Lung (tissue), 12 donors: Measurements from ENCODE around the gene KCNG2. TPM values are rescaled to one million over a fixed set of nuclear protein-coding genes. Genes with fewer than 3 reads are reported as not detected.

Experiments used
- ATAC-seq: fragments of 200-7000 bp; cut with Tn5 transposase; one replicate; pipeline ENCODE4 v1.9.1; 2020; ENCODE audit warnings: moderate number of reproducible peaks; ENCODE audit not compliant: insufficient read depth, low FRiP score
- DNase-seq, 3 donors: peaks; one replicate each; pipeline ENCODE4 v3.0.0-alpha.2; 2013 to 2017
- H3K27ac ChIP-seq, 2 donors: one replicate each; pipeline ENCODE4 v1.5.1; 2013; ENCODE audit warnings: mild to moderate bottlenecking in 2 of 2, moderate library complexity in 2 of 2, control low read depth in 1 of 2, inconsistent platforms in 1 of 2, low read depth in 1 of 2, low read length in 1 of 2
- H3K27me3 ChIP-seq, 3 donors: one replicate each; pipeline ENCODE4 v1.5.1; 2013; ENCODE audit warnings: low read length in 2 of 3; ENCODE audit not compliant: control insufficient read depth in 3 of 3, insufficient read depth in 3 of 3
- H3K36me3 ChIP-seq, 4 donors: one replicate each; pipeline ENCODE4 v1.5.1; 2013; ENCODE audit warnings: low read length in 4 of 4, mild to moderate bottlenecking in 1 of 4, moderate library complexity in 1 of 4; ENCODE audit not compliant: control insufficient read depth in 4 of 4, insufficient read depth in 4 of 4
- H3K4me1 ChIP-seq, 5 donors: one replicate each; pipeline ENCODE4 v1.5.1; 2013; ENCODE audit warnings: low read length in 5 of 5, mild to moderate bottlenecking in 2 of 5, moderate library complexity in 1 of 5; ENCODE audit not compliant: control insufficient read depth in 5 of 5, insufficient read depth in 5 of 5
- H3K4me3 ChIP-seq: one replicate; pipeline ENCODE4 v1.5.1; 2013; ENCODE audit warnings: mild to moderate bottlenecking, control low read depth, moderate library complexity
- H3K9ac ChIP-seq, 2 donors: one replicate each; pipeline ENCODE4 v1.5.1; 2013; ENCODE audit warnings: low read length in 2 of 2, control low read depth in 1 of 2; ENCODE audit not compliant: insufficient read depth in 1 of 2
- H3K9me3 ChIP-seq, 4 donors: one replicate each; pipeline ENCODE4 v1.5.1; 2013; ENCODE audit warnings: low read length in 3 of 4, mild to moderate bottlenecking in 1 of 4, moderate library complexity in 1 of 4; ENCODE audit not compliant: control insufficient read depth in 4 of 4, insufficient read depth in 3 of 4
- WGBS, 2 donors: extraction: QIAGEN DNeasy Blood & Tissue Kit; methylation state at CpG; one replicate each; pipeline ENCODE4 v1.1.7; 2013; 5-methylcytosine and 5-hydroxymethylcytosine counted together
- polyA plus RNA-seq, 2 donors: library from polyadenylated mRNA; stranded (reverse); fragments of 200-250 nt; gene quantifications; one replicate each; pipeline ENCODE4 v1.2.1, GENCODE V29; 2013
- total RNA-seq, 2 donors: library from RNA; depleted of rRNA in 1 of 2; stranded (reverse); fragments of >200 nt in 1 of 2; gene quantifications; one replicate each; pipeline ENCODE4 v1.2.1, GENCODE V29; 2014 to 2021
- TF ChIP-seq, protein P1 (sequence below): IDR thresholded peaks from 2 replicates; pipeline ENCODE4 v1.5.1; 2012; ENCODE audit warnings: mild to moderate bottlenecking; ENCODE audit errors: control extremely low read depth, extremely low read depth
- donor health status: control.
- donor health status: control.
- donor health status: Bipolar disorder and iron deficiency.
- donor health status: healthy.
- donor health status: DM: yes; HTN: yes; CAD: no.

The KCNG2 gene
- total and polyA plus RNA-seq, 4 donors, result 0.16 to 1.8 (median 1.2) TPM

DNA sequence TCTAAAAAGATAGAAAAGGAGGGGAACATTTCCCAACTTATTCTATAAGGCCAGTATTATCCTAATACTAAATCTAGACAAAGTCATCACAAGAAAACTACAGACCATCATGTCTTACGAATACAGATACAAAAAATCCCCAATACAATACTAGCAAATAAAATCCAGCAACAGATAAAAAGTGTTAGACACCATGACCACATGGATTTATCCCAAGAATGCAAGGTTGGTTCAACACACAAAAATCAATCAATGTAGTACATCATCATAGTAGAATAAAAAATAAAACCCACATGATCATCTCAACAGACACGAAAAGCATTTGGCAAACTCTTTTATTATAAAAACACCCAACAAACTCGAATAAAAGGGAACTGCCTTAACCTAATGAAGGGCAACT is 135.2 kb downstream of the KCNG2 start:
- TF ChIP-seq, protein P1, sequence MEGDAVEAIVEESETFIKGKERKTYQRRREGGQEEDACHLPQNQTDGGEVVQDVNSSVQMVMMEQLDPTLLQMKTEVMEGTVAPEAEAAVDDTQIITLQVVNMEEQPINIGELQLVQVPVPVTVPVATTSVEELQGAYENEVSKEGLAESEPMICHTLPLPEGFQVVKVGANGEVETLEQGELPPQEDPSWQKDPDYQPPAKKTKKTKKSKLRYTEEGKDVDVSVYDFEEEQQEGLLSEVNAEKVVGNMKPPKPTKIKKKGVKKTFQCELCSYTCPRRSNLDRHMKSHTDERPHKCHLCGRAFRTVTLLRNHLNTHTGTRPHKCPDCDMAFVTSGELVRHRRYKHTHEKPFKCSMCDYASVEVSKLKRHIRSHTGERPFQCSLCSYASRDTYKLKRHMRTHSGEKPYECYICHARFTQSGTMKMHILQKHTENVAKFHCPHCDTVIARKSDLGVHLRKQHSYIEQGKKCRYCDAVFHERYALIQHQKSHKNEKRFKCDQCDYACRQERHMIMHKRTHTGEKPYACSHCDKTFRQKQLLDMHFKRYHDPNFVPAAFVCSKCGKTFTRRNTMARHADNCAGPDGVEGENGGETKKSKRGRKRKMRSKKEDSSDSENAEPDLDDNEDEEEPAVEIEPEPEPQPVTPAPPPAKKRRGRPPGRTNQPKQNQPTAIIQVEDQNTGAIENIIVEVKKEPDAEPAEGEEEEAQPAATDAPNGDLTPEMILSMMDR, result no peak
- peaks cover 3 to 16% (median 12%) of the 10 kb centered on the region in 4 donors for H3K9me3 ChIP-seq
- WGBS, 2 donors, result 96 to 97% methylated on average over 3 of the region's 3 CpGs

GRCh38 chr18:79933765-79934164 is 136.0 kb downstream of the KCNG2 start:
- Histone ChIP-seq H3K4me1 (peaks cover 0 to 1% (median 0%) of the 10 kb centered on the region in 5 donors), H3K9me3 (peaks cover 3 to 14% (median 11%) of the 10 kb centered on the region in 4 donors), H3K4me3 (no peak overlapping the region), H3K36me3 (peaks cover 0 to 39% (median 24%) of the 10 kb centered on the region in 4 donors), H3K27me3 (no peaks in the 10 kb centered on the region), H3K27ac (no peak overlapping the region), H3K9ac (no peak overlapping the region)
- TF ChIP-seq, protein P1, result no peak
- 89 to 91% methylated on average over 10 of the region's 10 CpGs for WGBS, 2 donors
- DNase-seq, result peak in 1 of 3 donors; percentile 12
- ATAC-seq, result no peak

More for the DNA sequence above, 135.2 kb downstream of the KCNG2 start:
- H3K27me3 ChIP-seq, result no peaks in the 10 kb centered on the region
- no peak overlapping the region for H3K27ac ChIP-seq
- no peak overlapping the region for H3K9ac ChIP-seq
- H3K4me1 ChIP-seq, result peaks cover 0 to 2% (median 0%) of the 10 kb centered on the region in 5 donors
- ATAC-seq, result no peak
- peaks cover 0 to 44% (median 25%) of the 10 kb centered on the region in 4 donors for H3K36me3 ChIP-seq
- DNase-seq, result no peak
- H3K4me3 ChIP-seq, result no peak overlapping the region

GRCh38 chr18:79934311-79935097 is 136.8 kb downstream of the KCNG2 start:
- TF ChIP-seq, protein P1, result no peak
- Histone ChIP-seq H3K36me3 (peaks cover 0 to 32% (median 18%) of the 10 kb centered on the region in 4 donors), H3K27ac (no peak overlapping the region), H3K9ac (no peak overlapping the region), H3K9me3 (peaks cover 3 to 10% (median 7%) of the 10 kb centered on the region in 4 donors), H3K4me3 (no peak overlapping the region), H3K4me1 (peaks cover 0 to 3% (median 0%) of the 10 kb centered on the region in 5 donors), H3K27me3 (no peaks in the 10 kb centered on the region)
- ATAC-seq (peak; percentile 19), DNase-seq (peak in 1 of 3 donors; percentile 11)
- WGBS, 2 donors, result 80 to 90% methylated on average over 8 of the region's 8 CpGs
